ENCODE measurements around the gene SPNS3.

The SPNS3 gene

GRCh38 chr17:4531988-4532736, 98.4 kb downstream of the SPNS3 start:
- no peak for DNase-seq

GRCh38 chr17:4532860-4533522, 99.3 kb downstream of the SPNS3 start:
- no peak for DNase-seq

GRCh38 chr17:4533523-4534504, 100.1 kb downstream of the SPNS3 start:
- DNase-seq, result peak; percentile 53

GRCh38 chr17:4534515-4534914, 100.8 kb downstream of the SPNS3 start:
- DNase-seq, result no peak

- DNase-seq, result no peak
Measured at GRCh38 chr17:4534928-4535666, 101.4 kb downstream of the SPNS3 start.

- no peak for DNase-seq
Measured at GRCh38 chr17:4535667-4536258, 102.0 kb downstream of the SPNS3 start.

GRCh38 chr17:4536259-4536741, 102.6 kb downstream of the SPNS3 start:
- DNase-seq, result peak; percentile 14

GRCh38 chr17:4536742-4537411, 103.1 kb downstream of the SPNS3 start:
- no peak for DNase-seq

Data from RPMI8226 (cell line).